Measurements from ENCODE around the gene FAM107B. TPM values are rescaled to one million over a fixed set of nuclear protein-coding genes. Genes with fewer than 3 reads are reported as not detected.

The FAM107B gene
- total and polyA plus RNA-seq, 4 donors = 24.9 to 58.1 (median 30.9) TPM

GRCh38 chr10:14612873-14613587 lies 161.7 kb downstream of the FAM107B start:
- H3K4me3 ChIP-seq (ENCODE audit: low read depth in 1 of 3, low read length in 3 of 3) = no peak overlapping the region
- H3K9ac ChIP-seq (ENCODE audit: low read depth in 1 of 2, low read length in 2 of 2) = no peak overlapping the region
- H3K27me3 ChIP-seq (ENCODE audit: control insufficient read depth in 4 of 4, insufficient read depth in 4 of 4, low read length in 3 of 4) = no peaks in the 10 kb centered on the region
- H3K9me3 ChIP-seq (ENCODE audit: control insufficient read depth in 4 of 4, low read length in 3 of 4) = no peaks in the 10 kb centered on the region
- 75% methylated on average over 15 of the region's 15 CpGs for WGBS
- H3K4me1 ChIP-seq (ENCODE audit: control insufficient read depth in 4 of 4, insufficient read depth in 4 of 4, low read length in 3 of 4) = peaks cover 1 to 47% (median 37%) of the 10 kb centered on the region in 4 donors
- peak overlapping the region; percentile 45 to 76 for H3K27ac ChIP-seq (ENCODE audit: low read depth in 1 of 2, low read length in 2 of 2)
- no peak for TF ChIP-seq RXRA (IDR thresholded peaks at IDR 0.05)
- no peaks in the 10 kb centered on the region for H3K36me3 ChIP-seq (ENCODE audit: control insufficient read depth in 4 of 4, insufficient read depth in 3 of 4, low read depth in 1 of 4, low read length in 3 of 4)
- DNase-seq (ENCODE audit: low spot score) = no peak

DNA sequence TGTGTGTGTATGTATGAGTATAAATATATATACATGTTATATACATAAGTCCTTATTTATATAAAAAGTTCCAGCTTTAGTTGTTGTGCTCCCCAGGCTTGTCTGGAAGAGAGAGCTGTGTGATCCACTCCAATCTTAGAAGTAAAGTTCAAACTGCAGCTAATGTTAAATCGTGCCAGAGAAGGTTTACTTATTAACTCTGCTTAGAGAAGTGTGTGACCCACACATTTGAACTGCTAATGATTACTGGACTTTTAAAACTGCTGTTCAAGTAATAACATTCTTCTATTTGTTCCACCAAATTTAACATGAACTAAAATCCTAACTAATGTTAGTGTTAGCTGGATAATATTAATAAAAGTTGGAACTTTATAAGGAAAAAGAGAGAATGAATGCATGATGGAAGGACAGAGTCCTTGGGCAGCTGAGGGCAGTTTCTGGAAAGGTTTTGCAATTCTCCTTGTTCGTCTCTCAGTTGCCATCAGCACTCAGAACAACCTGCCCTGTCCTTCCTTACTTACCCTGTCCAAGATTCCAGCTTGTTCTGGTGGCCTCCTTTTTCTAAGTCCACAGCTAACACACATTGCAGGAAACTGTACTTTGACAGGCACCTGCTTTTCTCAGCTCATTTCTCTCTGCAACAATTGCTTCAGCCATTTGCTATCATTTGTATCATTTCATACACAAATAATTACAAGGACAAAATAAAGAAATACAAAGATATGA lies 162.6 kb downstream of the FAM107B start:
- peak overlapping the region; percentile 26 to 76 for H3K27ac ChIP-seq (ENCODE audit: low read depth in 1 of 2, low read length in 2 of 2)
- no peak overlapping the region for H3K9ac ChIP-seq (ENCODE audit: low read depth in 1 of 2, low read length in 2 of 2)
- H3K9me3 ChIP-seq (ENCODE audit: control insufficient read depth in 4 of 4, low read length in 3 of 4) = no peaks in the 10 kb centered on the region
- H3K27me3 ChIP-seq (ENCODE audit: control insufficient read depth in 4 of 4, insufficient read depth in 4 of 4, low read length in 3 of 4) = no peaks in the 10 kb centered on the region
- WGBS = 4% methylated on average over 2 of the region's 2 CpGs
- no peak overlapping the region for H3K4me3 ChIP-seq (ENCODE audit: low read depth in 1 of 3, low read length in 3 of 3)
- peaks cover 1 to 56% (median 40%) of the 10 kb centered on the region in 4 donors for H3K4me1 ChIP-seq (ENCODE audit: control insufficient read depth in 4 of 4, insufficient read depth in 4 of 4, low read length in 3 of 4)
- H3K36me3 ChIP-seq (ENCODE audit: control insufficient read depth in 4 of 4, insufficient read depth in 3 of 4, low read depth in 1 of 4, low read length in 3 of 4) = no peaks in the 10 kb centered on the region
- no peak for DNase-seq (ENCODE audit: low spot score)
- peak; percentile 83 for TF ChIP-seq YY1 (IDR thresholded peaks at IDR 0.05)
- TF ChIP-seq TAF1 (conservative IDR thresholded peaks at IDR 0.05) = no peak
- peak; percentile 74 for TF ChIP-seq SP1 (IDR thresholded peaks at IDR 0.05)
- TF ChIP-seq RAD21 (IDR thresholded peaks at IDR 0.05) = peak in 1 of 2 donors; percentile 42
- peak; percentile 45 to 72 for TF ChIP-seq RXRA (IDR thresholded peaks at IDR 0.05)
- TF ChIP-seq HNF4A (conservative IDR thresholded peaks at IDR 0.05) = peak; percentile 63 to 76
- peak; percentile 47 for TF ChIP-seq REST (IDR thresholded peaks at IDR 0.05)
- peak; percentile 31 to 48 for TF ChIP-seq JUND (IDR thresholded peaks at IDR 0.05)
- peak; percentile 5 for TF ChIP-seq FOXA2 (IDR thresholded peaks at IDR 0.05)
- TF ChIP-seq, protein P1, sequence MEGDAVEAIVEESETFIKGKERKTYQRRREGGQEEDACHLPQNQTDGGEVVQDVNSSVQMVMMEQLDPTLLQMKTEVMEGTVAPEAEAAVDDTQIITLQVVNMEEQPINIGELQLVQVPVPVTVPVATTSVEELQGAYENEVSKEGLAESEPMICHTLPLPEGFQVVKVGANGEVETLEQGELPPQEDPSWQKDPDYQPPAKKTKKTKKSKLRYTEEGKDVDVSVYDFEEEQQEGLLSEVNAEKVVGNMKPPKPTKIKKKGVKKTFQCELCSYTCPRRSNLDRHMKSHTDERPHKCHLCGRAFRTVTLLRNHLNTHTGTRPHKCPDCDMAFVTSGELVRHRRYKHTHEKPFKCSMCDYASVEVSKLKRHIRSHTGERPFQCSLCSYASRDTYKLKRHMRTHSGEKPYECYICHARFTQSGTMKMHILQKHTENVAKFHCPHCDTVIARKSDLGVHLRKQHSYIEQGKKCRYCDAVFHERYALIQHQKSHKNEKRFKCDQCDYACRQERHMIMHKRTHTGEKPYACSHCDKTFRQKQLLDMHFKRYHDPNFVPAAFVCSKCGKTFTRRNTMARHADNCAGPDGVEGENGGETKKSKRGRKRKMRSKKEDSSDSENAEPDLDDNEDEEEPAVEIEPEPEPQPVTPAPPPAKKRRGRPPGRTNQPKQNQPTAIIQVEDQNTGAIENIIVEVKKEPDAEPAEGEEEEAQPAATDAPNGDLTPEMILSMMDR (IDR thresholded peaks at IDR 0.05; ENCODE audit: low read depth, low read length, missing input control) = no peak

DNA sequence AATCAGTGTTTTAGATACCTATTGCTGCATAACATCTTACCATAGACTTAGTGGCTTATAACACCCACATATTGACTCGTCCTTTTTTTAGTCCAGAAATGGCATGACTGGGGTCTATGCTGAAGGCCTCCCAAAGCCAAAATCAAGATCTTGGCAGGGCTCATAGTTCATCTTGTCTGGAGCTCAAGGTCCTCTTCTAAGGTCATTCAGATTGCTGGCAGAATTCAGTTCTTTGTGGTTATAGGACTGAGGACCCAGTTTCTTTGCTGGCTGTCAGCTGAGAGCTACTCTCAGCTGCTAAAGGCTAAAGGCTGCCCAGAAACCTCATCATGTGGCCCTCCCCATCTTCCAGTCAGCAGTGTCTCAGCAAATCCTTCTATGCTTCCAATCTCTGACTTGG lies 165.5 kb downstream of the FAM107B start:
- no peak overlapping the region for H3K4me3 ChIP-seq (ENCODE audit: low read depth in 1 of 3, low read length in 3 of 3)
- no peaks in the 10 kb centered on the region for H3K36me3 ChIP-seq (ENCODE audit: control insufficient read depth in 4 of 4, insufficient read depth in 3 of 4, low read depth in 1 of 4, low read length in 3 of 4)
- H3K9ac ChIP-seq (ENCODE audit: low read depth in 1 of 2, low read length in 2 of 2) = no peak overlapping the region
- H3K27me3 ChIP-seq (ENCODE audit: control insufficient read depth in 4 of 4, insufficient read depth in 4 of 4, low read length in 3 of 4) = no peaks in the 10 kb centered on the region
- peaks cover 4 to 70% (median 44%) of the 10 kb centered on the region in 4 donors for H3K4me1 ChIP-seq (ENCODE audit: control insufficient read depth in 4 of 4, insufficient read depth in 4 of 4, low read length in 3 of 4)
- no peak for DNase-seq (ENCODE audit: low spot score)
- no peak for TF ChIP-seq HNF4A (conservative IDR thresholded peaks at IDR 0.05)
- H3K9me3 ChIP-seq (ENCODE audit: control insufficient read depth in 4 of 4, low read length in 3 of 4) = no peaks in the 10 kb centered on the region
- H3K27ac ChIP-seq (ENCODE audit: low read depth in 1 of 2, low read length in 2 of 2) = peak overlapping the region in 1 of 2 donors; percentile 32
- WGBS = 81% methylated on average over 1 of the region's 1 CpG
